ENCODE results near the gene OBSCN. TPM values are rescaled to one million over a fixed set of nuclear protein-coding genes. Genes with fewer than 3 reads are reported as not detected.

OBSCN gene
- total and polyA plus RNA-seq, 4 donors: 0.54 to 5.6 (median 2.7) TPM

GRCh38 chr1:228390649-228391048 is 182.8 kb downstream of the OBSCN start:
- Histone ChIP-seq H3K27me3 (ENCODE audit: control insufficient read depth in 4 of 4, insufficient read depth in 4 of 4, low read length in 3 of 4) (no peaks in the 10 kb centered on the region), H3K9ac (ENCODE audit: low read depth in 1 of 2, low read length in 2 of 2) (no peak overlapping the region), H3K4me1 (ENCODE audit: control insufficient read depth in 4 of 4, insufficient read depth in 4 of 4, low read length in 3 of 4) (no peaks in the 10 kb centered on the region), H3K4me3 (ENCODE audit: low read depth in 1 of 3, low read length in 3 of 3) (no peak overlapping the region), H3K36me3 (ENCODE audit: control insufficient read depth in 4 of 4, insufficient read depth in 3 of 4, low read depth in 1 of 4, low read length in 3 of 4) (peaks cover under 1 to 8% (median 3%) of the 10 kb centered on the region in 4 donors), H3K27ac (ENCODE audit: low read depth in 1 of 2, low read length in 2 of 2) (no peak overlapping the region), H3K9me3 (ENCODE audit: control insufficient read depth in 4 of 4, low read length in 3 of 4) (no peaks in the 10 kb centered on the region)
- TF ChIP-seq RAD21 (IDR thresholded peaks at IDR 0.05): no peak
- TF ChIP-seq JUND (IDR thresholded peaks at IDR 0.05): no peak
- no peak for TF ChIP-seq NR2F2 (IDR thresholded peaks at IDR 0.05)
- TF ChIP-seq, protein P1, sequence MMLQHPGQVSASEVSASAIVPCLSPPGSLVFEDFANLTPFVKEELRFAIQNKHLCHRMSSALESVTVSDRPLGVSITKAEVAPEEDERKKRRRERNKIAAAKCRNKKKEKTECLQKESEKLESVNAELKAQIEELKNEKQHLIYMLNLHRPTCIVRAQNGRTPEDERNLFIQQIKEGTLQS (IDR thresholded peaks at IDR 0.05): no peak
- no peak for TF ChIP-seq FOXA1 (IDR thresholded peaks at IDR 0.05)
- no peak for TF ChIP-seq YY1 (IDR thresholded peaks at IDR 0.05)
- TF ChIP-seq HNF4A (conservative IDR thresholded peaks at IDR 0.05): no peak
- TF ChIP-seq EGR1 (IDR thresholded peaks at IDR 0.05; ENCODE audit: low read depth in 2 of 2): no peak
- TF ChIP-seq FOXA2 (IDR thresholded peaks at IDR 0.05): no peak
- no peak for TF ChIP-seq MAX (IDR thresholded peaks at IDR 0.05)
- TF ChIP-seq HNF4G (IDR thresholded peaks at IDR 0.05): no peak
- TF ChIP-seq GABPA (IDR thresholded peaks at IDR 0.05 in 1 of 2, conservative IDR thresholded peaks at IDR 0.05 in 1 of 2): no peak
- TF ChIP-seq, protein P2, sequence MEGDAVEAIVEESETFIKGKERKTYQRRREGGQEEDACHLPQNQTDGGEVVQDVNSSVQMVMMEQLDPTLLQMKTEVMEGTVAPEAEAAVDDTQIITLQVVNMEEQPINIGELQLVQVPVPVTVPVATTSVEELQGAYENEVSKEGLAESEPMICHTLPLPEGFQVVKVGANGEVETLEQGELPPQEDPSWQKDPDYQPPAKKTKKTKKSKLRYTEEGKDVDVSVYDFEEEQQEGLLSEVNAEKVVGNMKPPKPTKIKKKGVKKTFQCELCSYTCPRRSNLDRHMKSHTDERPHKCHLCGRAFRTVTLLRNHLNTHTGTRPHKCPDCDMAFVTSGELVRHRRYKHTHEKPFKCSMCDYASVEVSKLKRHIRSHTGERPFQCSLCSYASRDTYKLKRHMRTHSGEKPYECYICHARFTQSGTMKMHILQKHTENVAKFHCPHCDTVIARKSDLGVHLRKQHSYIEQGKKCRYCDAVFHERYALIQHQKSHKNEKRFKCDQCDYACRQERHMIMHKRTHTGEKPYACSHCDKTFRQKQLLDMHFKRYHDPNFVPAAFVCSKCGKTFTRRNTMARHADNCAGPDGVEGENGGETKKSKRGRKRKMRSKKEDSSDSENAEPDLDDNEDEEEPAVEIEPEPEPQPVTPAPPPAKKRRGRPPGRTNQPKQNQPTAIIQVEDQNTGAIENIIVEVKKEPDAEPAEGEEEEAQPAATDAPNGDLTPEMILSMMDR (IDR thresholded peaks at IDR 0.05; ENCODE audit: low read depth, low read length, missing input control): no peak
- TF ChIP-seq SP1 (IDR thresholded peaks at IDR 0.05): no peak
- TF ChIP-seq REST (IDR thresholded peaks at IDR 0.05): no peak
- no peak for TF ChIP-seq ZBTB33 (IDR thresholded peaks at IDR 0.05)
- no peak for DNase-seq (ENCODE audit: low spot score)
- WGBS: 86% methylated on average over 10 of the region's 10 CpGs
